Vagina (tissue), 2 donors: ENCODE measurements around the gene PCDHA11. TPM values are rescaled to one million over a fixed set of nuclear protein-coding genes. Genes with fewer than 3 reads are reported as not detected.
"Not testable (repeated sequence)": the region's sequence is repeated elsewhere in the genome, so short reads cannot be mapped to it uniquely, and the experiment has no call there.

Source experiments
- DNase-seq, 2 donors: peaks; one replicate each; pipeline ENCODE4 v3.0.0-alpha.2; 2017; ENCODE audit errors: extremely low spot score in 2 of 2
- H3K27ac ChIP-seq: fragments of 200-600 bp; sonication (generic); one replicate; pipeline ENCODE4 v1.5.1; 2019
- H3K27me3 ChIP-seq: fragments of 200-600 bp; sonication (generic); one replicate; pipeline ENCODE4 v1.5.1; 2019
- H3K36me3 ChIP-seq, 2 donors: fragments of 200-600 bp; sonication (generic); one replicate each; pipeline ENCODE4 v1.5.1; 2017 to 2019
- H3K4me1 ChIP-seq: fragments of 200-600 bp; sonication (generic); one replicate; pipeline ENCODE4 v1.5.1; 2019
- H3K4me3 ChIP-seq, 2 donors: fragments of 200-600 bp; sonication (generic); 1 replicate in 1 of 2; 2 replicates in 1 of 2; pipeline ENCODE4 v1.5.1; 2016 to 2019
- H3K9me3 ChIP-seq: fragments of 200-600 bp; sonication (generic); one replicate; pipeline ENCODE4 v1.5.1; 2019
- CTCF ChIP-seq, 3 experiments: fragments of 450-650 bp in 2 of 3; fragments of 200-600 bp in 1 of 3; sonication (generic) in 1 of 3; IDR thresholded peaks; one replicate each; pipeline ENCODE4 v1.5.1; 2017 to 2019; ENCODE audit warnings: antibody characterized with exemption in 3 of 3, mild to moderate bottlenecking in 2 of 3, moderate library complexity in 2 of 3
- POLR2A ChIP-seq, 2 donors: fragments of 450-650 bp; IDR thresholded peaks; one replicate each; pipeline ENCODE4 v1.6.1; 2017; ENCODE audit warnings: antibody characterized with exemption in 2 of 2, mild to moderate bottlenecking in 2 of 2, moderate library complexity in 2 of 2
- POLR2AphosphoS5 ChIP-seq, 2 donors: sonication (generic); formaldehyde crosslinking; IDR thresholded peaks; one replicate each; pipeline ENCODE4 v1.9.0; 2017; ENCODE audit warnings: antibody characterized with exemption in 2 of 2, mild to moderate bottlenecking in 2 of 2, low read depth in 1 of 2; ENCODE audit not compliant: insufficient read depth in 1 of 2
- intact Hi-C: fragments of 100-400 bp; cut with DNase I; formaldehyde crosslinking; loops from one replicate; pipeline ENCODE4 v1.15.1; 2023
- total RNA-seq: library from RNA; depleted of rRNA; stranded (reverse); fragments of >200 nt; gene quantifications from one replicate; pipeline ENCODE4 v1.2.3, GENCODE V29; 2016

Gene PCDHA11
- total RNA-seq, 1 donor from 2014 or later = not detected

- intact Hi-C loops = no loop called here
- Histone ChIP-seq H3K27me3 (no peaks in the 10 kb centered on the region), H3K4me1 (no peaks in the 10 kb centered on the region), H3K9me3 (no peaks in the 10 kb centered on the region), H3K36me3 (no peaks in the 10 kb centered on the region), H3K4me3 (no peak overlapping the region), H3K27ac (no peak overlapping the region)
- no peak for DNase-seq
- TF ChIP-seq CTCF (IDR thresholded peaks at IDR 0.05) = no peak
Observed at GRCh38 chr5:140870221-140871201, 1.8 kb downstream of the PCDHA11 start.

- H3K36me3 ChIP-seq = no peaks in the 10 kb centered on the region
- DNase-seq = no peak
- no peak within 1 kb of the TSS for H3K4me3 ChIP-seq
- no peak within 1 kb of the TSS for H3K27ac ChIP-seq
- no peaks in the 10 kb centered on the region for H3K27me3 ChIP-seq
- intact Hi-C loops = no loop called here
- TF ChIP-seq POLR2A (IDR thresholded peaks at IDR 0.05) (no peak), POLR2AphosphoS5 (IDR thresholded peaks at IDR 0.05; ENCODE audit: insufficient read depth in 1 of 2, low read depth in 1 of 2) (no peak), CTCF (IDR thresholded peaks at IDR 0.05) (no peak)
- peaks cover 7% of the 10 kb centered on the region for H3K9me3 ChIP-seq
- H3K4me1 ChIP-seq = no peaks in the 10 kb centered on the region
Observed at GRCh38 chr5:140875085-140876065, 6.6 kb downstream of the PCDHA11 start, which contains the start of gene PCDHA12. PCDHA12 (plus strand) TSS chr5:140875308; CDS start chr5:140875473, 165 bp downstream.

DNA sequence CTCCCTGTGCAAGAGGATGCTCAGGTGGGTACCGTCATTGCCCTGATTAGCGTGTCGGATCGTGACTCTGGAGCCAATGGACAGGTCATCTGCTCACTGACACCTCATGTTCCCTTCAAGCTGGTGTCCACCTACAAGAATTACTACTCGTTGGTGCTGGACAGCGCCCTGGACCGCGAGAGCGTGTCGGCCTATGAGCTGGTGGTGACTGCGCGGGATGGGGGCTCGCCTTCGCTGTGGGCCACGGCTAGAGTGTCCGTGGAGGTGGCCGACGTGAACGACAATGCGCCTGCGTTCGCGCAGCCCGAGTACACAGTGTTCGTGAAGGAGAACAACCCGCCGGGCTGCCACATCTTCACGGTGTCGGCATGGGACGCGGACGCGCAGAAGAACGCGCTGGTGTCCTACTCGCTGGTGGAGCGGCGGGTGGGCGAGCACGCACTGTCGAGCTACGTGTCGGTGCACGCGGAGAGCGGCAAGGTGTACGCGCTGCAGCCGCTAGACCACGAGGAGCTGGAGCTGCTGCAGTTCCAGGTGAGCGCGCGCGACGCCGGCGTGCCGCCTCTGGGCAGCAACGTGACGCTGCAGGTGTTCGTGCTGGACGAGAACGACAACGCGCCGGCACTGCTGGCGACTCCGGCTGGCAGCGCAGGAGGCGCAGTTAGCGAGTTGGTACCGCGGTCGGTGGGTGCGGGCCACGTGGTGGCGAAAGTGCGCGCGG lies 7.9 kb downstream of the PCDHA11 start:
- H3K27me3 ChIP-seq = not testable (repeated sequence)

DNA sequence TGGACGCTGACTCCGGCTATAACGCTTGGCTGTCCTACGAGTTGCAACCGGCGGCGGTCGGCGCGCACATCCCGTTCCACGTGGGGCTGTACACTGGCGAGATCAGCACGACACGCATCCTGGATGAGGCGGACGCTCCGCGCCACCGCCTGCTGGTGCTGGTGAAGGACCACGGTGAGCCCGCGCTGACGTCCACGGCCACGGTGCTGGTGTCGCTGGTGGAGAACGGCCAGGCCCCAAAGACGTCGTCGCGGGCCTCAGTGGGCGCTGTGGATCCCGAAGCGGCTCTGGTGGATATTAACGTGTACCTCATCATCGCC lies 8.5 kb downstream of the PCDHA11 start:
- H3K4me3 ChIP-seq = no peak overlapping the region
- no peaks in the 10 kb centered on the region for H3K4me1 ChIP-seq
- H3K27me3 ChIP-seq = no peaks in the 10 kb centered on the region
- TF ChIP-seq POLR2A (IDR thresholded peaks at IDR 0.05) (no peak), POLR2AphosphoS5 (IDR thresholded peaks at IDR 0.05; ENCODE audit: insufficient read depth in 1 of 2, low read depth in 1 of 2) (no peak), CTCF (IDR thresholded peaks at IDR 0.05) (no peak)
- H3K9me3 ChIP-seq = peaks cover 7% of the 10 kb centered on the region
- DNase-seq = no peak
- intact Hi-C loops = no loop called here
- H3K27ac ChIP-seq = no peak overlapping the region
- no peaks in the 10 kb centered on the region for H3K36me3 ChIP-seq

More for the DNA sequence above, 7.9 kb downstream of the PCDHA11 start:
- DNase-seq, H3K4me1 ChIP-seq, intact Hi-C loops, H3K4me3 ChIP-seq, H3K9me3 ChIP-seq, H3K36me3 ChIP-seq, H3K27ac ChIP-seq: not testable (repeated sequence)
